Myocyte (in vitro differentiated cells): ENCODE data around the gene DNAH17. TPM values are rescaled to one million over a fixed set of nuclear protein-coding genes. Genes with fewer than 3 reads are reported as not detected.
A peak's percentile ranks its signal among the peaks of the same experiment; 100 is the strongest.

Experiments
- DNase-seq: peaks from one replicate; pipeline ENCODE4 v3.0.0-alpha.2; 2012; ENCODE audit warnings: low read depth
- total RNA-seq: library from RNA; depleted of rRNA; stranded (reverse); fragments of >200 nt; gene quantifications from 2 replicates; pipeline ENCODE4 v1.2.3, GENCODE V29; 2014

The DNAH17 gene
- total RNA-seq, 1 donor from 2014 or later, result not detected

- DNase-seq, result peak; percentile 82
Observed at GRCh38 chr17:78416791-78417530, 160.2 kb downstream of the DNAH17 start.

GRCh38 chr17:78415821-78416711 lies 161.1 kb downstream of the DNAH17 start:
- peak; percentile 67 for DNase-seq

- DNase-seq, result peak; percentile 21
Observed at GRCh38 chr17:78414178-78415162, 162.7 kb downstream of the DNAH17 start.

GRCh38 chr17:78412403-78412802 lies 164.8 kb downstream of the DNAH17 start:
- peak; percentile 82 for DNase-seq

GRCh38 chr17:78411241-78411857 lies 165.8 kb downstream of the DNAH17 start:
- DNase-seq, result no peak

GRCh38 chr17:78409191-78409928 lies 167.8 kb downstream of the DNAH17 start:
- no peak for DNase-seq

GRCh38 chr17:78408476-78409050 lies 168.6 kb downstream of the DNAH17 start:
- DNase-seq, result no peak

- DNase-seq, result peak; percentile 93
Observed at GRCh38 chr17:78407387-78408000, 169.7 kb downstream of the DNAH17 start.

GRCh38 chr17:78406920-78407319 lies 170.3 kb downstream of the DNAH17 start:
- DNase-seq, result no peak

- peak; percentile 94 for DNase-seq
Observed at GRCh38 chr17:78406396-78406795, 170.8 kb downstream of the DNAH17 start.

- DNase-seq, result no peak
Observed at GRCh38 chr17:78403822-78404221, 173.4 kb downstream of the DNAH17 start.

- DNase-seq, result no peak
Observed at GRCh38 chr17:78401891-78402290, 175.3 kb downstream of the DNAH17 start.

- DNase-seq, result peak; percentile 92
Observed at GRCh38 chr17:78401246-78401645, 175.9 kb downstream of the DNAH17 start.

- DNase-seq, result peak; percentile 52
Observed at GRCh38 chr17:78400581-78401240, 176.5 kb downstream of the DNAH17 start.

GRCh38 chr17:78399693-78400144 lies 177.5 kb downstream of the DNAH17 start:
- no peak for DNase-seq

GRCh38 chr17:78399028-78399692 lies 178.0 kb downstream of the DNAH17 start:
- DNase-seq, result no peak

GRCh38 chr17:78398390-78398789 lies 178.8 kb downstream of the DNAH17 start:
- no peak for DNase-seq

GRCh38 chr17:78397681-78398101 lies 179.5 kb downstream of the DNAH17 start:
- DNase-seq, result peak; percentile 97
